H9 (cell line): ENCODE results near the gene ZNF423. TPM values are rescaled to one million over a fixed set of nuclear protein-coding genes. Genes with fewer than 3 reads are reported as not detected.

Experiments
- DNase-seq: peaks from one replicate; pipeline ENCODE4 v3.0.0-alpha.2; 2017
- H2AFZ ChIP-seq: one replicate; pipeline ENCODE4 v1.6.1; 2013; ENCODE audit warnings: mild to moderate bottlenecking, low read length, control low read depth, moderate library complexity
- H2AK5ac ChIP-seq: 2 replicates; pipeline ENCODE4 v1.6.1; 2013; ENCODE audit warnings: low read length, control low read depth, mixed read lengths; ENCODE audit not compliant: insufficient read length
- H2BK120ac ChIP-seq: one replicate; pipeline ENCODE4 v1.6.1; 2013; ENCODE audit warnings: low read depth, mild to moderate bottlenecking, low read length, control low read depth, inconsistent platforms; ENCODE audit not compliant: poor library complexity, severe bottlenecking
- H2BK12ac ChIP-seq: 2 replicates; pipeline ENCODE4 v1.6.1; 2013; ENCODE audit warnings: low read length, control low read depth, mixed read lengths, low read depth; ENCODE audit not compliant: insufficient read length
- H2BK15ac ChIP-seq: 2 replicates; pipeline ENCODE4 v1.6.1; 2013; ENCODE audit warnings: low read depth, low read length, control low read depth
- H2BK20ac ChIP-seq: one replicate; pipeline ENCODE4 v1.6.1; 2013; ENCODE audit warnings: low read depth, mild to moderate bottlenecking, low read length, control low read depth, inconsistent platforms; ENCODE audit not compliant: poor library complexity, severe bottlenecking
- H2BK5ac ChIP-seq: 2 replicates; pipeline ENCODE4 v1.6.1; 2013; ENCODE audit warnings: low read length, control low read depth, mixed read lengths; ENCODE audit not compliant: insufficient read length
- H3K14ac ChIP-seq: 2 replicates; pipeline ENCODE4 v1.6.1; 2013; ENCODE audit warnings: low read length, control low read depth; ENCODE audit not compliant: insufficient read depth
- H3K18ac ChIP-seq: 2 replicates; pipeline ENCODE4 v1.6.1; 2013; ENCODE audit warnings: low read depth, mild to moderate bottlenecking, mixed read lengths, low read length, control low read depth; ENCODE audit not compliant: insufficient read length
- H3K23ac ChIP-seq: 2 replicates; pipeline ENCODE4 v1.6.1; 2013; ENCODE audit warnings: low read length, control low read depth, mixed read lengths, low read depth; ENCODE audit not compliant: insufficient read length
- H3K23me2 ChIP-seq: 2 replicates; pipeline ENCODE4 v1.6.1; 2013; ENCODE audit warnings: low read depth, mild to moderate bottlenecking, mixed read lengths, low read length, control low read depth; ENCODE audit not compliant: insufficient read length, poor library complexity, severe bottlenecking
- H3K27ac ChIP-seq: 2 replicates; pipeline ENCODE4 v1.5.1; 2013; ENCODE audit warnings: low read length, control low read depth, mixed read lengths, low read depth; ENCODE audit not compliant: insufficient read length
- H3K27me3 ChIP-seq: 2 replicates; pipeline ENCODE4 v1.6.1; 2013; ENCODE audit warnings: low read length, control low read depth, inconsistent platforms; ENCODE audit not compliant: insufficient read depth
- H3K4ac ChIP-seq: 2 replicates; pipeline ENCODE4 v1.6.1; 2013; ENCODE audit warnings: low read depth, mild to moderate bottlenecking, control low read depth, inconsistent platforms, low read length, moderate library complexity
- H3K4me1 ChIP-seq: 2 replicates; pipeline ENCODE4 v1.6.1; 2013; ENCODE audit warnings: low read length, control low read depth, inconsistent platforms; ENCODE audit not compliant: insufficient read depth
- H3K4me2 ChIP-seq: 2 replicates; pipeline ENCODE4 v1.6.1; 2013; ENCODE audit warnings: low read length, control low read depth, mixed read lengths; ENCODE audit not compliant: insufficient read length, insufficient read depth
- H3K56ac ChIP-seq: 2 replicates; pipeline ENCODE4 v1.6.1; 2013; ENCODE audit warnings: low read depth, mild to moderate bottlenecking, mixed read lengths, low read length, control low read depth; ENCODE audit not compliant: insufficient read length
- H3K79me1 ChIP-seq: 2 replicates; pipeline ENCODE4 v1.6.1; 2013; ENCODE audit warnings: low read depth, mild to moderate bottlenecking, moderate library complexity, low read length, control low read depth, inconsistent platforms; ENCODE audit not compliant: insufficient read depth, poor library complexity, severe bottlenecking
- H3K79me2 ChIP-seq: 2 replicates; pipeline ENCODE4 v1.6.1; 2013; ENCODE audit warnings: low read length, control low read depth, inconsistent platforms; ENCODE audit not compliant: insufficient read depth
- H3K9ac ChIP-seq: 2 replicates; pipeline ENCODE4 v1.6.1; 2013; ENCODE audit warnings: low read length, control low read depth, mixed read lengths; ENCODE audit not compliant: insufficient read length; ENCODE audit errors: extremely low read depth
- H3K9me3 ChIP-seq: one replicate; pipeline ENCODE4 v1.6.1; 2013; ENCODE audit warnings: low read depth, low read length, inconsistent platforms; ENCODE audit not compliant: control insufficient read depth
- H3T11ph ChIP-seq: one replicate; pipeline ENCODE4 v1.6.1; 2013; ENCODE audit warnings: mild to moderate bottlenecking, low read length, control low read depth, inconsistent platforms
- H4K20me1 ChIP-seq: one replicate; pipeline ENCODE4 v1.6.1; 2013; ENCODE audit not compliant: control insufficient read depth, insufficient read length, insufficient read depth
- H4K5ac ChIP-seq: 2 replicates; pipeline ENCODE4 v1.6.1; 2013; ENCODE audit warnings: low read depth, mild to moderate bottlenecking, mixed read lengths, low read length, control low read depth; ENCODE audit not compliant: insufficient read length
- H4K8ac ChIP-seq: replicated peaks from 2 replicates; pipeline ENCODE4 v1.6.1; 2013; ENCODE audit warnings: low read length, control low read depth, mixed read lengths, low read depth; ENCODE audit not compliant: insufficient read length
- H4K91ac ChIP-seq: 2 replicates; pipeline ENCODE4 v1.6.1; 2013; ENCODE audit warnings: low read depth, mild to moderate bottlenecking, moderate library complexity, mixed read lengths, low read length, control low read depth; ENCODE audit not compliant: insufficient read length
- H3K27ac Mint-ChIP-seq, 3 experiments: 2 replicates in 2 of 3; 3 replicates in 1 of 3; pipeline ENCODE4 v1.8.0; 2020 to 2021; ENCODE audit warnings: mixed read lengths in 3 of 3, mild to moderate bottlenecking in 1 of 3, moderate library complexity in 1 of 3
- H3K27me3 Mint-ChIP-seq: 2 replicates; pipeline ENCODE4 v1.8.0; 2021; ENCODE audit warnings: low read depth, mild to moderate bottlenecking, moderate library complexity, mixed read lengths
- H3K36me3 Mint-ChIP-seq, 3 experiments: 2 replicates in 2 of 3; 3 replicates in 1 of 3; pipeline ENCODE4 v1.8.0; 2020 to 2021; ENCODE audit warnings: low read depth in 3 of 3, mixed read lengths in 3 of 3; ENCODE audit not compliant: insufficient read depth in 1 of 3
- H3K4me1 Mint-ChIP-seq, 2 experiments: 2 replicates each; pipeline ENCODE4 v1.8.0; 2020; ENCODE audit warnings: mixed read lengths in 2 of 2
- H3K4me3 Mint-ChIP-seq, 2 experiments: 2 replicates in 1 of 2; 3 replicates in 1 of 2; pipeline ENCODE4 v1.8.0; 2020 to 2021; ENCODE audit warnings: mild to moderate bottlenecking in 2 of 2, mixed read lengths in 2 of 2, moderate library complexity in 1 of 2
- H3K9me3 Mint-ChIP-seq, 2 experiments: 2 replicates in 1 of 2; 3 replicates in 1 of 2; pipeline ENCODE4 v1.8.0; 2020; ENCODE audit warnings: mild to moderate bottlenecking in 2 of 2, mixed read lengths in 2 of 2, moderate library complexity in 1 of 2
- CTCF ChIP-seq: fragments of 200-600 bp; sonication (generic); conservative IDR thresholded peaks from 3 replicates; pipeline ENCODE4 v1.8.0; 2021; ENCODE audit warnings: antibody characterized with exemption, mild to moderate bottlenecking
- WGBS: extraction: QIAGEN DNeasy Blood & Tissue Kit; methylation state at CpG from one replicate; pipeline ENCODE4 v1.1.7; 2013; ENCODE audit warnings: missing lambda C conversion rate, low lambda C conversion rate, mixed read lengths; ENCODE audit not compliant: insufficient read length; ENCODE audit errors: extremely low coverage; 5-methylcytosine and 5-hydroxymethylcytosine counted together
- total RNA-seq: library from RNA; stranded (reverse); gene quantifications from 2 replicates; pipeline ENCODE4 v1.2.1, GENCODE V29; 2021

Gene ZNF423
- total RNA-seq, 1 experiment from 2014 or later: 51.5 TPM

DNA sequence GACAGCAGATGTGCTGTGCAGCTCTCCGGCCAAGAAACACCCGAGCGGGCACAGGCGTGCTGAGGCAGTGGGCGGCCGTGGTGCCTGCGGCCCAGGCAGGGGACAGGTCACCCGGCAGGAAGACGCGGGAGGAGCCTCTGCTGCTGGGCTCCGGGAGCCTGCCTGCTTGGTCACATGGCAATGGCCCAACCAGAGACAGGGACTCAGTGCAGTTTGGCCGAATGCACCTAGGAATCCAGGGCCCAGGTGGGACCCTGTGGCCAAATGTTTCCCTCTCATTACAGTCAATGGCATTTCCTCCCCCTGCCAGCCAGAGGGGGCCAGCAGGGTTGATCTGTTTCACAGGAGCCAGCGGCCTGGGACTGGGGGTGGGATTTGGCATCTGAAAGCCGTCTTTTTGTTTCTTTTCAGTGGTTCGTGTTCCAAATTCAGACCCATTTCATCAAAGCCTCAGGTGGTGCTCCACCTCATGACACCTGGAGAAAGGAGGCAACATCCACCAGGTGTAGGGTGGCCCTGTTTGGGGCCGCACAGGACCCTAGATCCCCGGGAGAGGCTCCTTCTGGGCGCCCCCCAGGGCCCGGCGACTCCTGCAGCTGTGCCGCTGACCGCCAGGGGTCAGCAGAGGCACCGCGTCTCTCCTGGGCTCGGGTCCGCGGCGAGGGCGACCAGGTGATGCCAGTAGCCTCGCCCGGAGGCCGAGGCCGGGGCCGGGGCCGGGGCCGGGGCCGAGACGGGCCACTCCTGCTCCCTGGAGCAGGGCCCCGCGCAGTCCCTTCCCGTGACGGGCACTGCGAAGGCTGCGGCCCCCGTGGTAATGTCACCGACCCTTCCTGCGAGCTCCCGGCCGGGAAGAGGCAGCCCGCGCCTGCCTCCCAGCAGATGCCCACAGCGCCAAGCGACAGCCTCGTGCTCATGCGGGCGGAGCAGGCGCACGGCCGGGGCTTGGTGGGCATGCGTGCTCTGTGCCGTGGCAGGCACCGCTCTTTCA is 363.8 kb downstream of the ZNF423 start:
- TF ChIP-seq CTCF: peak; percentile 99
- Mint-ChIP-seq H3K27ac (peak overlapping the region in 1 of 3 experiments; percentile 44; a peak in 1 of 7 replicates), H3K27me3 (peaks cover 2% of the 10 kb centered on the region; the same call in 1 of the 2 replicates), H3K4me1 (peaks cover 11 to 19% of the 10 kb centered on the region in 2 experiments), H3K4me3 (peak overlapping the region in 1 of 2 experiments; percentile 62; a peak in 3 of 5 replicates), H3K36me3 (peaks cover 0 to 6% (median 6%) of the 10 kb centered on the region in 3 experiments; a peak in 5 of 7 replicates), H3K9me3 (no peaks in the 10 kb centered on the region; a peak in 1 of 5 replicates)
- Histone ChIP-seq H3K9ac (no peak overlapping the region), H2BK12ac (no peak overlapping the region), H2AFZ (no peak overlapping the region), H3K79me2 (no peaks in the 10 kb centered on the region), H3K4me2 (no peak overlapping the region), H3K79me1 (no peaks in the 10 kb centered on the region), H3K4me1 (no peaks in the 10 kb centered on the region), H3K23me2 (no peaks in the 10 kb centered on the region), H3K27ac (no peak overlapping the region), H3K9me3 (no peaks in the 10 kb centered on the region), H4K91ac (no peak overlapping the region), H3K56ac (no peak overlapping the region), H3T11ph (no peak overlapping the region), H3K23ac (no peak overlapping the region), H3K14ac (no peak overlapping the region; the same call in 1 of the 2 replicates), H2AK5ac (no peak overlapping the region), H2BK5ac (no peak overlapping the region), H3K27me3 (no peaks in the 10 kb centered on the region), H3K18ac (no peak overlapping the region), H2BK15ac (no peak overlapping the region), H3K4ac (no peak overlapping the region), H4K8ac (no peak overlapping the region), H2BK120ac (no peak overlapping the region), H4K20me1 (no peaks in the 10 kb centered on the region), H4K5ac (no peak overlapping the region), H2BK20ac (no peak overlapping the region)
- no CpG with 5 or more reads among the region's 62 CpGs for WGBS
- DNase-seq: peak; percentile 91
